KMS-11 (cell line): Measurements from ENCODE around the gene LCN10.

Experiments used
- H2AFZ ChIP-seq: fragments of 200-600 bp; sonication (generic); 2 replicates; pipeline ENCODE4 v1.6.1; 2016; ENCODE audit warnings: antibody characterized with exemption, mixed run types, low read depth
- H3K27ac ChIP-seq: fragments of 200-600 bp; sonication (generic); 2 replicates; pipeline ENCODE4 v1.6.1; 2016; ENCODE audit warnings: mild to moderate bottlenecking, mixed run types
- H3K27me3 ChIP-seq: fragments of 200-600 bp; sonication (generic); 2 replicates; pipeline ENCODE4 v1.6.1; 2017; ENCODE audit warnings: mild to moderate bottlenecking, low read depth, mixed run types, moderate library complexity; ENCODE audit not compliant: insufficient read depth
- H3K36me3 ChIP-seq: fragments of 200-600 bp; sonication (generic); 2 replicates; pipeline ENCODE4 v1.6.1; 2017; ENCODE audit warnings: mild to moderate bottlenecking, mixed run types; ENCODE audit not compliant: insufficient read depth
- H3K4me1 ChIP-seq: fragments of 200-600 bp; sonication (generic); 2 replicates; pipeline ENCODE4 v1.6.1; 2016; ENCODE audit warnings: mild to moderate bottlenecking, low read depth, mixed run types; ENCODE audit not compliant: poor library complexity, severe bottlenecking
- H3K4me2 ChIP-seq: fragments of 200-600 bp; sonication (generic); 2 replicates; pipeline ENCODE4 v1.7.0; 2016; ENCODE audit warnings: mild to moderate bottlenecking, mixed run types
- H3K4me3 ChIP-seq: fragments of 200-600 bp; sonication (generic); IDR thresholded peaks from 2 replicates; pipeline ENCODE4 v1.6.1; 2017; ENCODE audit warnings: low read depth, low read length, mixed read lengths; ENCODE audit not compliant: insufficient read depth
- H3K79me2 ChIP-seq: fragments of 200-600 bp; sonication (generic); 2 replicates; pipeline ENCODE4 v1.6.1; 2016; ENCODE audit warnings: low read depth, mixed run types; ENCODE audit not compliant: insufficient read depth
- H3K9ac ChIP-seq: fragments of 200-600 bp; sonication (generic); 2 replicates; pipeline ENCODE4 v1.6.1; 2016; ENCODE audit warnings: mild to moderate bottlenecking, mixed run types
- H4K20me1 ChIP-seq: fragments of 200-600 bp; sonication (generic); 2 replicates; pipeline ENCODE4 v1.6.1; 2016; ENCODE audit warnings: mild to moderate bottlenecking, mixed run types; ENCODE audit not compliant: insufficient read depth
- CTCF ChIP-seq: fragments of 200-600 bp; sonication (generic); conservative IDR thresholded peaks from 2 replicates; pipeline ENCODE4 v1.6.1; 2017; ENCODE audit warnings: low read depth, mild to moderate bottlenecking, antibody characterized with exemption, low read length, moderate library complexity, mixed read lengths

The LCN10 gene

GRCh38 chr9:136748666-136749611 is 6.2 kb upstream of the LCN10 start:
- Histone ChIP-seq H2AFZ (no peak overlapping the region), H3K27me3 (peaks cover 86% of the 10 kb centered on the region), H3K4me3 (no peak overlapping the region), H3K4me1 (no peaks in the 10 kb centered on the region), H4K20me1 (no peaks in the 10 kb centered on the region), H3K79me2 (no peaks in the 10 kb centered on the region), H3K27ac (no peak overlapping the region), H3K36me3 (no peaks in the 10 kb centered on the region), H3K4me2 (no peak overlapping the region), H3K9ac (no peak overlapping the region)
- no peak for TF ChIP-seq CTCF

- no peak for TF ChIP-seq CTCF
- H3K4me1 ChIP-seq: no peaks in the 10 kb centered on the region
- no peak within 1 kb of the TSS for H2AFZ ChIP-seq
- H3K27ac ChIP-seq: no peak within 1 kb of the TSS
- no peaks in the 10 kb centered on the region for H3K36me3 ChIP-seq
- H3K27me3 ChIP-seq: peaks cover 90% of the 10 kb centered on the region
- no peak within 1 kb of the TSS for H3K9ac ChIP-seq
- H3K79me2 ChIP-seq: no peaks in the 10 kb centered on the region
- H3K4me2 ChIP-seq: no peak within 1 kb of the TSS
- no peak within 1 kb of the TSS for H3K4me3 ChIP-seq
- H4K20me1 ChIP-seq: no peaks in the 10 kb centered on the region
Observed at GRCh38 chr9:136748201-136748600, 5.5 kb upstream of the LCN10 start, which contains the start of gene LCN6. TSS of gene LCN6 (minus strand) at chr9:136748525. CDS start at chr9:136748483, 42 bp downstream.

GRCh38 chr9:136747161-136748060 is 4.7 kb upstream of the LCN10 start:
- no peaks in the 10 kb centered on the region for H3K79me2 ChIP-seq
- H3K4me1 ChIP-seq: no peaks in the 10 kb centered on the region
- no peak for TF ChIP-seq CTCF
- no peak overlapping the region for H2AFZ ChIP-seq
- no peaks in the 10 kb centered on the region for H3K36me3 ChIP-seq
- peaks cover 94% of the 10 kb centered on the region for H3K27me3 ChIP-seq
- H3K4me3 ChIP-seq: no peak overlapping the region
- no peak overlapping the region for H3K27ac ChIP-seq
- no peak overlapping the region for H3K9ac ChIP-seq
- no peak overlapping the region for H3K4me2 ChIP-seq
- no peaks in the 10 kb centered on the region for H4K20me1 ChIP-seq

GRCh38 chr9:136746621-136747020 is 3.9 kb upstream of the LCN10 start:
- no peak overlapping the region for H2AFZ ChIP-seq
- no peak overlapping the region for H3K4me3 ChIP-seq
- TF ChIP-seq CTCF: no peak
- H3K36me3 ChIP-seq: no peaks in the 10 kb centered on the region
- H3K79me2 ChIP-seq: no peaks in the 10 kb centered on the region
- no peak overlapping the region for H3K9ac ChIP-seq
- no peak overlapping the region for H3K4me2 ChIP-seq
- H3K27me3 ChIP-seq: peaks cover 96% of the 10 kb centered on the region
- no peak overlapping the region for H3K27ac ChIP-seq
- no peaks in the 10 kb centered on the region for H4K20me1 ChIP-seq
- peaks cover 4% of the 10 kb centered on the region for H3K4me1 ChIP-seq
